Measurements from ENCODE around the gene TOGARAM1.

TOGARAM1 gene, protein sequence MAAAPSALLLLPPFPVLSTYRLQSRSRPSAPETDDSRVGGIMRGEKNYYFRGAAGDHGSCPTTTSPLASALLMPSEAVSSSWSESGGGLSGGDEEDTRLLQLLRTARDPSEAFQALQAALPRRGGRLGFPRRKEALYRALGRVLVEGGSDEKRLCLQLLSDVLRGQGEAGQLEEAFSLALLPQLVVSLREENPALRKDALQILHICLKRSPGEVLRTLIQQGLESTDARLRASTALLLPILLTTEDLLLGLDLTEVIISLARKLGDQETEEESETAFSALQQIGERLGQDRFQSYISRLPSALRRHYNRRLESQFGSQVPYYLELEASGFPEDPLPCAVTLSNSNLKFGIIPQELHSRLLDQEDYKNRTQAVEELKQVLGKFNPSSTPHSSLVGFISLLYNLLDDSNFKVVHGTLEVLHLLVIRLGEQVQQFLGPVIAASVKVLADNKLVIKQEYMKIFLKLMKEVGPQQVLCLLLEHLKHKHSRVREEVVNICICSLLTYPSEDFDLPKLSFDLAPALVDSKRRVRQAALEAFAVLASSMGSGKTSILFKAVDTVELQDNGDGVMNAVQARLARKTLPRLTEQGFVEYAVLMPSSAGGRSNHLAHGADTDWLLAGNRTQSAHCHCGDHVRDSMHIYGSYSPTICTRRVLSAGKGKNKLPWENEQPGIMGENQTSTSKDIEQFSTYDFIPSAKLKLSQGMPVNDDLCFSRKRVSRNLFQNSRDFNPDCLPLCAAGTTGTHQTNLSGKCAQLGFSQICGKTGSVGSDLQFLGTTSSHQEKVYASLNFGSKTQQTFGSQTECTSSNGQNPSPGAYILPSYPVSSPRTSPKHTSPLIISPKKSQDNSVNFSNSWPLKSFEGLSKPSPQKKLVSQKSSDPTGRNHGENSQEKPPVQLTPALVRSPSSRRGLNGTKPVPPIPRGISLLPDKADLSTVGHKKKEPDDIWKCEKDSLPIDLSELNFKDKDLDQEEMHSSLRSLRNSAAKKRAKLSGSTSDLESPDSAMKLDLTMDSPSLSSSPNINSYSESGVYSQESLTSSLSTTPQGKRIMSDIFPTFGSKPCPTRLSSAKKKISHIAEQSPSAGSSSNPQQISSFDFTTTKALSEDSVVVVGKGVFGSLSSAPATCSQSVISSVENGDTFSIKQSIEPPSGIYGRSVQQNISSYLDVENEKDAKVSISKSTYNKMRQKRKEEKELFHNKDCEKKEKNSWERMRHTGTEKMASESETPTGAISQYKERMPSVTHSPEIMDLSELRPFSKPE (N-terminal part only)

DNA sequence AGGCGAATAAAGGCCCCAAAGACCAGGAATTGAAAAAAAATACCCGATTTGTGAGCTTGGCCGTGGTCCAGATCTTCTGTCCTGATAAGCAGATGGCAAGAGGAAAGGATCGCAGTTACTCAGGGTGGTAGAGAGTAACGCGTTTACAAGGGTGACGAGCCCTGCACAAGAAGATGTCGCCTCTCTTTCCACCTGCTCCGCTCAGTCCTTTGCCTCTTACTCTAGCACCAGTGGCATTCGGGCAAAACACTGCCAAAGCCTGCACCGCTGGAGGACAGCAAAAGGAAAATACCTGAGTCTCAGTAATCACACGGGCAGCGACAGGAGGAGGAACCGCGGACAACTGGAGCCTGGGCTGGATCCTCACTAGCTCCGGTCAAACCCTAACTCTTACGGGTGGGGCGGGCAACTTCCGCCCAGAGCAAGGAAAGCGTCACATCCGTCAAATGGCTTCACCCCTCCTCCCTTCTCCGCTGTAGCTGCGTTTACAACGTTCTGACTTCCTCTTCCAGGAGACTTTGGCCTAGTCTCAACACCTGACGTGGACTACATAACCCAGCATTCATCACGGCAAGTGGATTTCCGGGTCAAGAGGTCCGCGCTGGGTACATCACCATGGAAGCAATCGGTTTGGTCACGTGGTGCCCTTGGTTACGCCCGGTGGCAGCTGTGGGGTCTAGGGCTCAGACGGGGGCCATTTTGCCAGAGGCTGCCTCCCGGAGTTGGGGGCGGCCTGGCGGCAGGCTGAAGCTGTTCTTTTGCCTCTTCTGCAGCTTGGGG, at the start of gene TOGARAM1, which contains the start of gene KLHL28:
TSS of gene TOGARAM1 (plus strand) at position 637 of the 780 bp plus-strand sequence. CDS start 232 bp downstream, outside the sequence.
TSS of gene KLHL28 (minus strand) at position 394 of the 780 bp plus-strand sequence. CDS start 16,019 bp downstream, outside the sequence.
- peak; percentile 99 for DNase-seq

DNA sequence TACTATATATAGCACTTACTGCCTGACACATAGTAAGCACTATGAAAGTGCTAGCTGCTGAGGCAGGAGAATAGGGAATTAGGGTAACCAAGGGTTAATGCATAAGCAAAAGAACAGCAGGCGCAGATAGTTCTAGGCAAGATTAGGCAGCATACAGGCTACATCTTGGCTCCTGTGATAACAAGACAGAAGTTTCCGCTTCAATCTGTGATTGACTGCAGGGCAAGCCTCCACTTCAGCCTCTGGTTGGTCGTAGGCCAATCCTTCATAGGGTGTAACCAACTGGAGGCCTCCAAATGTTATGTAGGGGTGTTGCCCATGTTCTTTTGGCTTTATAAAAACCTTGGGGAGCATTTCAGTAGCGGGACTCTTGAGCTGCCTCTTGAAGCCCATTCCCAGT, 47.1 kb upstream of the TOGARAM1 start:
- no peak for DNase-seq

DNA sequence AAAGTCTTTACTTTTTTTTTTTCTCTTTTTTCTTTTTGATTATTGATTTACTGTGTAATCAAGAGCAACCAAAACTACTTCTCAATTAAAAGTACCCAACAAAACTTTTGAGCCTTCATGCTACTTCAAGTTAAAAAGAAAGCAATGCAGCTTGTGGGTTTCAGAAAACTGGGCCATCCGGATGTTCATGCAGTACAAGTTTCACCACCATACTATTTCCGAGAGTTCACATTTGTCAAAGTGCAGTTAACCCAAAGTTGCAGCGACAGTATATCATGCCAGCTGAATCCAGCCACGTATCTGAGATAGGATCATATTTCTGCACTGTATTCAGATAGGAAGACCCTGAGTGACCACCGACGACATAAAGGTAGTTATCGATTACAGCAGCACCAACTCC, 33.2 kb upstream of the TOGARAM1 start:
- DNase-seq: peak; percentile 16

DNA sequence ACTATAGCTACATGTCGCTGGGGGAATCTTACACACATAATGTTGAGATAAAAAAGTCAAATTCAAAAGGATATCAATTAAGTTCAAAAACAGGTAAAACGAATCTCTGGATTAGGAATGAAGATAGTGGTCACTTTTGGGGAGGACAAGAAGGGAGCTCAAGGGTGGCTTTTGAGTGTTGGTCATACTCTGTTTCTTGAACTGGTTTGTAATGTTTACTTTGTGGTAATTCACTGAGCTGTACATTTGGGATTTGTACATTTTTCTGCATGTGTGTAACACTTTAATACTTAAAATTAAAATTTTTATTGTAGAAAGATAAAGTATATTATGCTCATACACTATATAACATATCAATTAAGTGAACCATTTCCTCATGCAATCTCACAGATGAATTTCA, 26.8 kb upstream of the TOGARAM1 start:
- DNase-seq: no peak

DNA sequence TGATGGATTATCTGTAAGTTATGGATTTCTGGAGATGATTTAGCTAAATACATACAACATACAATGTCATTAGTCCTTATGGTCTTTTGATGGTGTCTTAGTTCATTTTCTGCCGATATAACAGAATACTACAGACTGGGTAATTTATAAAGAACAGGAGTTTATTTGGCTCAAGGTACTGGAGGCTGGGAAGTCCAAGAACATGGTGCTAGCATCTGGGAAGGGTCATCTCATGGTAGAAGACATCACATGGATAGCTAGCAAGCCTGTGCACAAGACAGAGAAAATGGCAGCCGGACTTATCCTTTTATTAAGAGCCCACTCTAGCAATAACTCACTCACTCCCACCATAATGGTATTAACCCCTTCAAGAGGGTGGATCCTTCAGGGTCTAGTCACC, 24.4 kb upstream of the TOGARAM1 start:
- DNase-seq: no peak

DNA sequence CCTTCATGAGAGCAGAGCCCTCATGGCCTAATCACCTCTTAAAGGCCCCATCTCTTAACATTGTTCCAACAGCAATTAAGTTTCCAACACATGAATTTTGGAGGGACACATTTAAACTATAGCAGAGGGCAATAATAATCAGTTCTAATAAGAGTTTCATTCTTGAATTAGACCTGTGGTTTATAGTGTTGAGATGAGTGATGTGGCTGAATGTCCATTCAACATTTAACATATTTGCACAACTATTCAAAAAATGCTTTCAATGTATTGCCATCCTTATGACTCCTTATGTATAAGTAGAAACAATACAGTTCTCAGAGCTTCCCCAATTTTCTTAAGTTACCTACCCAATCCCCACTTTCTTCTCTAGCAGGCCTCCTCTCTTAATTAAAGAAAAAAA, 21.8 kb upstream of the TOGARAM1 start:
- DNase-seq: no peak

GRCh38 chr14:44940944-44941343, 21.0 kb upstream of the TOGARAM1 start:
- no peak for DNase-seq

- no peak for DNase-seq
Observed at GRCh38 chr14:44941591-44941990, 20.4 kb upstream of the TOGARAM1 start.

GRCh38 chr14:44942436-44942835, 19.6 kb upstream of the TOGARAM1 start:
- DNase-seq: no peak

DNA sequence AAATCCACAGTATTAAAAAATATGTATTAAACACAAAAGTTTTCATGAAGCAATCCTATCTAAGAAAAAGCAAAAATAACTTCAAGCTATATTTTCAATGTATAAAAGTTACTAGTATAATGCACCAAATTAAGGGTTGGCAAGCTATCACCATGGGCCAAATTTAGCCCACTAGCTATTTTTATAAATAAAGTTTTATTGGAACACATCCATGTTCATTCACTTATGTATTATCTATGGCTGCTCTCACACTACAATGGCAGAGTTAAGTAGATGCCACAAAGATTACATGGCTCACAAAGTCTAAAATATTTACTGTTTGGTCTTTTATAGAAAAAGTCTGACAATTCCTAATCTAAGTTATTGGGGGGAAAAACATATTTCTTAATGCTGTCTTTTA, 17.9 kb upstream of the TOGARAM1 start:
- DNase-seq: no peak

- no peak for DNase-seq
Observed at GRCh38 chr14:44945264-44945663, 16.7 kb upstream of the TOGARAM1 start.

DNA sequence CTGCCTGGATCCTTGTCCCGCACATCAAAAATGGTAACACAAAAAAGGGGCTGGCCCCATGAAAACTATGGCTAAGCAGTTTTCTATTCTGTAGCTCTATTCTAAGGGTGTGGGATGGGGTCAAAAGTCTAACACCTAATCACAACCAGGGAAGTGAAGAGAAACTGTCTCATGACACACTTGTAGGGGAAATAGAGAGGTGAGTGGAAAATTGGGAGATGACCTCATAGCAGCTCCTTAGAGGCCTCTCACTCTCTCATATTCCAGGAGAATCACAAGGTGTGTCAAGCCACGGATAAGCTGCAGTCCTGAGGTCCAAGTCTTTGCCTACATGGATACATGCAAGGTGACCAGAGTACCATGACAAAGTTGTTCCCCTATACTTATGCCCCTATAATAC, 10.9 kb upstream of the TOGARAM1 start:
- no peak for DNase-seq

- no peak for DNase-seq
Observed at GRCh38 chr14:44952391-44953110, 9.4 kb upstream of the TOGARAM1 start.

- DNase-seq: no peak
Observed at GRCh38 chr14:44954750-44955149, 7.2 kb upstream of the TOGARAM1 start.

GRCh38 chr14:44955528-44955927, 6.5 kb upstream of the TOGARAM1 start:
- DNase-seq: no peak

DNA sequence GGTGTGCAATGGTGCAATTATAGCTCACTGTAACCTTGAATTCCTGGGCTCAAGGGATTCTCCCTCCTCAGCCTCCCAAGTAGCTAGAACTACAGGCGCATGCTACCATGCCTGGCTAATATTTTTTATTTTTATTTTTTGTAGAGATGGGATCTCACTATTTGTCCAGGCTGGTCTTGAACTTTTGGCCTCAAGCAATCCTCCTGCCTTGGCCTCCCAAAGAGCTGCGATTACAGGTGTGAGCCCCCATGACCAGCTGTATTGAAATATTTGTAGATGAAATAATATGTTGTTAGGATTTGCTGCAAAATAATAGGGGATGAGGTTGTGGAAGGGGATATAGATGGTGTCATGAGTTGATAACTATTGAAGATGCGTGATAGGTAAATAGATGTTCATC, 5.1 kb upstream of the TOGARAM1 start:
- no peak for DNase-seq

- no peak for DNase-seq
Observed at GRCh38 chr14:44959538-44959937, 2.5 kb upstream of the TOGARAM1 start.

DNA sequence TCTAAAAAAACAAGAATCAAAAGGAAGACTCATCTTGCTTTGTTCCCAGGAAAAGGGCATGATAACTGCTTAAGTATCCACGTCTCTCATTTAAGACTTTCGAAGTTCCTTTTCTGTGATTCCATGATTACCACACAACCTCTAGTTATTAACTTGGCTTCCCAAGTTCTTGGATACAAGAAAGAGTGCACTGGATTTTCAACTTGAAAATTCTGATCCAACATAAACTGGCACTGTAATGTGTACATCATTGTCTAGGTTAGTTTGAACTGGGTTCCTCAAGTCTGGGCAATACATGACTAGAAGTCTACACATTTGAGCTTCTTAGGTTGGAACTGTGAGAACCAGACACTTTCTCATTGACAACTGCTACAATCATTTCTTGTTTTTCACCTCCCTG, 1.8 kb upstream of the TOGARAM1 start:
- DNase-seq: no peak

DNA sequence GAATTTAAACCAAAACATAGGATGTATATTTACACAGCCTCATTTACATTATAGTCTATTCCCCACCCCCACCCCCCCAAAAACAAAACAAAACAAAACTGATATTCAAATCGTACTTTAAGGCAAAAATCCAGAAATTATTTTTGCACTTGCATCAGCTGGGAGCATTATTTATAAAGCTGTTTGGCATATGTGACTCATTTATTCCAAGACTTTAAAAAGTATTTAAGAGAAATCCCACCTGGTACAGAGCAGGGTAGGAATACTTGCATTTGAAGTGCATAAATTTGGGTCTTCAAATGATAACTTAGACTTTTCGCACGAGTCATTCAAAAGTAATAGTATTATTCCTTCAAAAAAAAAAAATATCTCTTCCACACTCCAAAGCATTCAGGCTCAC, 1.3 kb upstream of the TOGARAM1 start:
- DNase-seq: no peak

DNA sequence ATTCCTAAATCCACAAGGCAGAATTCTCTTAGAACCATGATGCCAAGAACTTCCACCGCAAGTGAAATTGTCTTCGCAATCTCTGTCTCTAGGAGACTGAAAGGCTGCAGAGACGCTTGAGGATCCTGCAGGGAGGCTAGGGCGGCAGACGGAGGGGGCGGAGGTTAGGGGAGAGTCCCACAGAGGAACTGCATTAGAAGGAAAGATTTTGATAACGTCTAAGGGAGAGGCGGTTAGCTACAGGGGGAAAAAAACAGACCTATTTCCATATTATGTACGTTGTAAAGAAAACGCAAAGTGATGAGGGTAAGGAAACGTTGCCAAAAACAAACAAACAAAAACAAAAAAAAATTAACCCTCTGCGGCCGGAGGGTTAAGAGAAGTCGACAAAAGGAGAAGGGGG, 838 bp upstream of the TOGARAM1 start:
- peak; percentile 64 for DNase-seq

- peak; percentile 8 for DNase-seq
Observed at GRCh38 chr14:44962334-44963043, 499 bp downstream of the TOGARAM1 start.
